AG04450 (cell line): Measurements from ENCODE around the gene NUPR2. TPM values are rescaled to one million over a fixed set of nuclear protein-coding genes. Genes with fewer than 3 reads are reported as not detected.
"Not testable (repeated sequence)": the region's sequence is repeated elsewhere in the genome, so short reads cannot be mapped to it uniquely, and the experiment has no call there.

ENCODE experiments used
- CTCF ChIA-PET: fragments of 300-600, 350-600 bp; formaldehyde crosslinking; extraction: SDS; loops from one replicate; lab custom pipeline; 2022; ENCODE audit warnings: antibody characterized with exemption, inconsistent platforms; lab: Charles Lee
- POLR2A ChIA-PET: fragments of 350-600 bp; formaldehyde crosslinking; extraction: SDS; loops from one replicate; lab custom pipeline; 2021; ENCODE audit warnings: antibody characterized with exemption, inconsistent platforms; lab: Yijun Ruan, JAX
- DNase-seq: peaks from one replicate; pipeline ENCODE4 v3.0.0-alpha.2; 2011; ENCODE audit warnings: low read depth, low spot score
- H3K27ac ChIP-seq: one replicate; pipeline ENCODE4 v1.5.1; 2012; ENCODE audit warnings: low read depth, low read length, control low read depth
- H3K27me3 ChIP-seq: one replicate; pipeline ENCODE4 v1.6.0; 2012; ENCODE audit warnings: low read length; ENCODE audit not compliant: control insufficient read depth, insufficient read depth
- H3K4me3 ChIP-seq: 2 replicates; pipeline ENCODE4 v1.5.1; 2011; ENCODE audit warnings: mild to moderate bottlenecking, low read depth, low read length, control low read depth
- H3K9me3 ChIP-seq: 2 replicates; pipeline ENCODE4 v1.5.1; 2012; ENCODE audit warnings: low read length; ENCODE audit not compliant: control insufficient read depth, insufficient read depth
- CTCF ChIP-seq: IDR thresholded peaks from 2 replicates; pipeline ENCODE4 v1.5.1; 2011; ENCODE audit warnings: low read depth, low read length, control low read depth, inconsistent platforms
- polyA minus RNA-seq: library from RNA; depleted of rRNA, polyadenylated mRNA; stranded (reverse); fragments of >200 nt; gene quantifications from 2 replicates; pipeline ENCODE4 v1.2.3, GENCODE V29; 2011; rRNA and poly(A)+ RNA removed
- polyA plus RNA-seq: library from polyadenylated mRNA; depleted of rRNA; stranded (reverse); fragments of >200 nt; gene quantifications from 2 replicates; pipeline ENCODE4 v1.2.3, GENCODE V29; 2011; rRNA removed

The NUPR2 gene
- polyA plus RNA-seq (not detected in 2 replicates), polyA minus RNA-seq (not detected in 2 replicates)

GRCh38 chr7:56115852-56116538 is at the start of gene NUPR2:
Gene NUPR2 (minus strand): TSS chr7:56116417. CDS start chr7:56116314, 103 bp downstream.
- no peak within 1 kb of the TSS for H3K27ac ChIP-seq
- no peak for DNase-seq
- no peak for TF ChIP-seq CTCF
- peaks cover 8% of the 10 kb centered on the region for H3K27me3 ChIP-seq
- no peaks in the 10 kb centered on the region; the same call in 1 of the 2 replicates for H3K9me3 ChIP-seq
- ChIA-PET CTCF (interaction anchor here (0.6 kb wide), 1 partner anchor 759 kb away, joined by 3 read pairs; no protein-coding TSS in a partner anchor), POLR2A (no interaction called here)
- no peak within 1 kb of the TSS for H3K4me3 ChIP-seq

GRCh38 chr7:56157238-56157790 is 41.1 kb upstream of the NUPR2 start:
- H3K9me3 ChIP-seq, result peaks cover 6% of the 10 kb centered on the region; the same call in 1 of the 2 replicates
- CTCF ChIA-PET, result no interaction called here
- DNase-seq, result no peak
- no peak overlapping the region for H3K27ac ChIP-seq
- H3K27me3 ChIP-seq, result no peaks in the 10 kb centered on the region
- H3K4me3 ChIP-seq, result no peak overlapping the region
- POLR2A ChIA-PET, result no interaction called here
- TF ChIP-seq CTCF, result no peak

- H3K27me3 ChIP-seq, H3K27ac ChIP-seq, H3K4me3 ChIP-seq, DNase-seq, POLR2A ChIA-PET, H3K9me3 ChIP-seq: not testable (repeated sequence)
- CTCF ChIA-PET, result interaction anchor here (0.6 kb wide), 1 partner anchor 458 kb away, joined by 5 read pairs; no protein-coding TSS in a partner anchor
Measured at GRCh38 chr7:56131062-56131461, 14.8 kb upstream of the NUPR2 start.

- ChIA-PET POLR2A (interaction anchor here (0.7 kb wide), 1 partner anchor 1102 kb away, joined by 4 read pairs; no protein-coding TSS in a partner anchor), CTCF (no interaction called here)
- Histone ChIP-seq H3K27me3 (no peaks in the 10 kb centered on the region), H3K9me3 (no peaks in the 10 kb centered on the region), H3K4me3 (no peak overlapping the region), H3K27ac (no peak overlapping the region)
- no peak for TF ChIP-seq CTCF
- DNase-seq, result no peak
Measured at GRCh38 chr7:56127241-56127975, 11.2 kb upstream of the NUPR2 start.

- CTCF ChIA-PET, result no interaction called here
- Histone ChIP-seq H3K27ac (no peak overlapping the region), H3K27me3 (no peaks in the 10 kb centered on the region), H3K4me3 (no peak overlapping the region), H3K9me3 (no peaks in the 10 kb centered on the region)
- DNase-seq, result no peak
- POLR2A ChIA-PET, result no interaction called here
- TF ChIP-seq CTCF, result no peak
Measured at GRCh38 chr7:56125831-56126230, 9.6 kb upstream of the NUPR2 start.
